Ovary (tissue), 3 donors: ENCODE measurements around the gene PAM16.

Source experiments
- POLR2A ChIP-seq: fragments of 450-650 bp; IDR thresholded peaks from one replicate; pipeline ENCODE4 v1.6.1; 2017; ENCODE audit warnings: antibody characterized with exemption, mild to moderate bottlenecking, moderate library complexity
- TF ChIP-seq, protein P1 (sequence below), 3 donors: fragments of 450-650 bp in 2 of 3; fragments of 200-600 bp in 1 of 3; IDR thresholded peaks; one replicate each; pipeline versions ENCODE4 v1.5.1 to v1.8.0; 2016 to 2022; ENCODE audit warnings: antibody characterized with exemption in 3 of 3, mild to moderate bottlenecking in 1 of 3
- donor health status: DM: no; HTN: no; CAD: no.

DNA sequence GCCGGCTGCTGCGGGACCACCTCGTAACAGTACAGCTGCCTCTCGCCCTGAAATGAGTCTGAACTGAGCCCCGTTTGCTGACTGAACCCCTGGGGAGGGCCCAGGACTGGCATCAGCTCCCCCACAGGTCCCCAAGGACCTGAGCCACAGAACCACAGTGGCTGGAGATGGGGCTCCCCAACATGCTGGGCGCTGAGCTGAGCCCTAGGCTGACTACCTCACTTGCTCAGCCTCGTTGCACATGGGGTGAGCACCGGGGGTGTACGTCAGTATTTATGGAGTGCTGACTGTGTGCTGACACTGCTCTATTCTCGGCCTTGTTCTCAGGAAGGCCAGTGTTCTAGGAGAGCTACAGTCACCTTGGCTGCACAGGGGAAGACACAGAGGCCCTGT is 13.9 kb upstream of the PAM16 start:
- TF ChIP-seq, protein P1, sequence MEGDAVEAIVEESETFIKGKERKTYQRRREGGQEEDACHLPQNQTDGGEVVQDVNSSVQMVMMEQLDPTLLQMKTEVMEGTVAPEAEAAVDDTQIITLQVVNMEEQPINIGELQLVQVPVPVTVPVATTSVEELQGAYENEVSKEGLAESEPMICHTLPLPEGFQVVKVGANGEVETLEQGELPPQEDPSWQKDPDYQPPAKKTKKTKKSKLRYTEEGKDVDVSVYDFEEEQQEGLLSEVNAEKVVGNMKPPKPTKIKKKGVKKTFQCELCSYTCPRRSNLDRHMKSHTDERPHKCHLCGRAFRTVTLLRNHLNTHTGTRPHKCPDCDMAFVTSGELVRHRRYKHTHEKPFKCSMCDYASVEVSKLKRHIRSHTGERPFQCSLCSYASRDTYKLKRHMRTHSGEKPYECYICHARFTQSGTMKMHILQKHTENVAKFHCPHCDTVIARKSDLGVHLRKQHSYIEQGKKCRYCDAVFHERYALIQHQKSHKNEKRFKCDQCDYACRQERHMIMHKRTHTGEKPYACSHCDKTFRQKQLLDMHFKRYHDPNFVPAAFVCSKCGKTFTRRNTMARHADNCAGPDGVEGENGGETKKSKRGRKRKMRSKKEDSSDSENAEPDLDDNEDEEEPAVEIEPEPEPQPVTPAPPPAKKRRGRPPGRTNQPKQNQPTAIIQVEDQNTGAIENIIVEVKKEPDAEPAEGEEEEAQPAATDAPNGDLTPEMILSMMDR (IDR thresholded peaks at IDR 0.05), result no peak
- TF ChIP-seq POLR2A, result no peak
